Measurements from ENCODE around the gene SPARC.
A peak's percentile ranks its signal among the peaks of the same experiment; 100 is the strongest.

SPARC gene

GRCh38 chr5:151637676-151638075, 49.0 kb downstream of the SPARC start:
- H3K4me3 ChIP-seq, result no peak overlapping the region
- H3K27ac ChIP-seq, result peak overlapping the region in 9 of 21 experiments; percentile 11 to 72 (median 31)

DNA sequence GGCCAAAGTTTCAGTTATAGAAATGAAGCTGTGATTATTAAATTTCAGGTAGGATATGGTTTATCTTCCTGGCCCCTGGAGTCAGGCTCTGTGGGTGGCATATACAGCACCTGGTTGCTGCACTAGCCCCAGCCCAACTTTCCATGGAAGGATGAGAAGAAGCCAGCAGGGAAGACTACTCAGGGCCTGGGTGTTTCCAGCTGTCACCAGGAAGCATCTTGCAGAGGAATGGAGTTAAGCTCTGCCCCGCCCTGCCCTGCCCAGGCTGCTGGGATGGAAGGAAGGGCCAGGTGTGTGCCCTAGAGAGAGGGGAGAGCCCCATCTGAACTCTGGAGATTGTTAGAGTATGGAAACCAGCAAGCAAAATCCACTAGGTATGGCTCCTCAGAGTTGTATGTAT, 52.8 kb downstream of the SPARC start:
- no peak overlapping the region for H3K4me3 ChIP-seq
- H3K27ac ChIP-seq, result peak overlapping the region in 2 of 21 experiments; percentile 59 to 64

GRCh38 chr5:151632941-151633340, 53.8 kb downstream of the SPARC start:
- peak overlapping the region in 8 of 21 experiments; percentile 3 to 64 (median 38) for H3K27ac ChIP-seq
- peak overlapping the region in 1 of 7 experiments; percentile 18 for H3K4me3 ChIP-seq

- peak overlapping the region in 1 of 7 experiments; percentile 18 for H3K4me3 ChIP-seq
- peak overlapping the region in 8 of 21 experiments; percentile 3 to 64 (median 38) for H3K27ac ChIP-seq
Observed at GRCh38 chr5:151632524-151632923, 54.2 kb downstream of the SPARC start.

DNA sequence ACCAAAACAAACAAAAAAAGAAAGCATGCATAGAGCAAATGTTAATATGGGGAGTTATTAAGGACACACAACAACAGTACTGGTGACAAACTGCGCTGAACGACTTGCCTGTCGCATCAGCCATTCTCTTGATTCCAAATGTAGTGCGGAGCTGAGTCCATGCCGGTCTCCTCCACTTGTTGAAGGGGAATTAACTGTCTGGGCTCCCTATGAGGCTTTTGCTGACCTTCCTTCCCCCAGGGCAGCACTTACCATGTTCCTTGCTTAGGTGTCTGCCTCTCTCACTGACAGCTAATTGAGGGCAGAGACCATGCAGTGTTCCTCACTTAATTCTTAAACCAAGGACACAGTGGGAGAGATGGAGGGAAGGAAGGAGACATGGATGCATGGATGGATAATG, 54.8 kb downstream of the SPARC start:
- Histone ChIP-seq H3K4me3 (no peak overlapping the region), H3K27ac (peak overlapping the region in 1 of 21 experiments; percentile 63)

GRCh38 chr5:151630088-151630487, 56.6 kb downstream of the SPARC start:
- no peak overlapping the region for H3K4me3 ChIP-seq
- H3K27ac ChIP-seq, result no peak overlapping the region

DNA sequence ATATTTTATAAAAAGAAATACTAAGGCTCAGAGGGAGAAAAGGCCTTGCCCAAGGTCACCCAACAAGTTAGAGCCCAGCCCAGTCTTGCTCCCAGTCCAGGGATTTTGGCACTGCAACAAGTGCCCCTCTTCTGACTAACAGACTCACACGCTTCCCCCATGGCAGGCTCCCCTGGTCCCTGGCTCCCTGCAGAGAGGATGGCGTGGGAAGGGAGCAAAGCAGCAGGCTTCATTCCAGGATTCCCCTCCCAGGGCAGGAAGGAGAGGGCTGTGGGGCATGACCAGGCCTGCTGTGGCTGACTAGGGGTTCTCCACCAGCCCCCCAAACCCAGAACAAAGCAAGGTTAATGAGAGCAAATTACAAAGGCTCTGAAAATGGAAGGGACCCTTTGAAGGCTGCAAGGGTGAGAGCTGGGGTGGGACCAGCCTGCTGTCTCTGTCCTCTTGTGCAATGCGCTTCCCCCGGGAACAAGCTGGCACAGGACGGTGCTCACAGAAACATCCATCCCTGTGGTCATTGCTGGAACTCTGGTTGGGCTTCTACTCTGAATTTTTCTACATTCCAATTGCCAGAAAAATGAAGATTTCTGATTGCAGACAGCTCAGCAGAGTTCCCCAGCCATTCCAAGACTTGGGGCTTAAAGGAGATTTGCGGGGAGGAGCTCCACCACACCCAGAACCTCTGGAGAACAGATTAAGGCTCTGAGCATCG, 58.4 kb downstream of the SPARC start:
- peak overlapping the region in 16 of 21 experiments; percentile 14 to 76 (median 44) for H3K27ac ChIP-seq
- no peak overlapping the region for H3K4me3 ChIP-seq

- Histone ChIP-seq H3K27ac (peak overlapping the region in 13 of 21 experiments; percentile 14 to 76 (median 56)), H3K4me3 (no peak overlapping the region)
Observed at GRCh38 chr5:151627650-151628049, 59.1 kb downstream of the SPARC start.

GRCh38 chr5:151625285-151625684, 61.4 kb downstream of the SPARC start:
- Histone ChIP-seq H3K4me3 (no peak overlapping the region), H3K27ac (no peak overlapping the region)

GRCh38 chr5:151624476-151624875, 62.2 kb downstream of the SPARC start:
- Histone ChIP-seq H3K27ac (peak overlapping the region in 1 of 21 experiments; percentile 24), H3K4me3 (no peak overlapping the region)

DNA sequence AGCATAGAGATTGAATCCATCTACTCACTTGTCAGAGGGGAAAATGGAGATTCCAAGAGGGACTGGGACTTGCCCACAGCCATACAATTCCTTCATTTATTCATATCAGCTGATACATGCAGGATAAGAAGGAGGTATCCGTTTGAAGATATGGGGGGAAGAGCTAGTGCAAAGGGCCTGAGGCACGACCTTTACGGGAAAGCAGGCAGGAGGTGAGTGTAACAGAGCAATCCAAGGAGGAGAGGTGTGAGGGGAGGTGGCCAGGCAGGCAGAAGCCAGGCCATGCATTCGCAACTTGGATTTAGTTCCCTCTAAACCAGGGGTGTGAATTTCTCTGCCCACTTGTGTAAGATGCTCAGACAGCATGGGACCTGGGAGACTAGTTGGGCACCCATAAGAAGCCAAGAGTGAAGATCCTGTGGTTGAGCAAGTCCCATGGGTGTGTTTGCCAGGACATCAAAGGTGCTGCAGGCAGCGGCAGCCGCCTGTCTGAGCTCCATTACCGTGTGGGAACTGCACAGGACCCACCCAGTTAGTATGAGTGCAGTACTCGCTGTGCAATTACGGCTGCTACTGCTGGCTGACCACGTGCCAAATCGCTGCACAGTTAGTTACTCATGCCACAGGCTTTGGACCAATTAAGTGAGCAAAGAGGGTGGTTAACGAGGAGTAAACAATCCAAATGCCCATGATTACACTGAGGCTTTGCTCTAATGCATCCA, 64.2 kb downstream of the SPARC start:
- peak overlapping the region in 2 of 21 experiments; percentile 9 to 17 for H3K27ac ChIP-seq
- H3K4me3 ChIP-seq, result no peak overlapping the region

DNA sequence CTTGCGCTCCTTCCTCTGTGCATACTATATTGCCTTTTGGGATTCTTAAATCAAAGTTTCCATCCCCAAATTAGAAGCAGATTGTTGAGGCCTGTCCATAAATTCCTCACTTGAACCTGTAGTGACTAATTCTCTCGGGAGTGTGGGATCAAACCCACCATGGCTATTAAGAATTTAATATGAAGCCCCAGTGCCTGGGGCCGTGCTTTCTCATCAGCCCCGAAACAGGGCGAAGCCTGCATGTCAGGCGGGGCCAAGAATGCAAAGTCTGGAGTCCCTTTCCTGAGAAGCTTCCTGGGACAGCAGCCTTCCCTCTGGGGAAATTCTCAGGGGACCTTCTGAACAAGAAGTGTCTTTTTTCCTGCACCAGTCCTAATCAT, 66.3 kb downstream of the SPARC start:
- H3K27ac ChIP-seq, result peak overlapping the region in 14 of 21 experiments; percentile 36 to 88 (median 64)
- no peak overlapping the region for H3K4me3 ChIP-seq

GRCh38 chr5:151619812-151620460, 66.8 kb downstream of the SPARC start:
- Histone ChIP-seq H3K27ac (peak overlapping the region in 13 of 21 experiments; percentile 37 to 88 (median 65)), H3K4me3 (no peak overlapping the region)

- Histone ChIP-seq H3K4me3 (no peak overlapping the region), H3K27ac (peak overlapping the region in 12 of 21 experiments; percentile 6 to 88 (median 58))
Observed at GRCh38 chr5:151618907-151619306, 67.8 kb downstream of the SPARC start.

- Histone ChIP-seq H3K4me3 (no peak overlapping the region), H3K27ac (peak overlapping the region in 3 of 21 experiments; percentile 47 to 78 (median 70))
Observed at GRCh38 chr5:151617841-151618710, 68.6 kb downstream of the SPARC start.

- H3K27ac ChIP-seq, result peak overlapping the region in 5 of 21 experiments; percentile 28 to 78 (median 49)
Observed at GRCh38 chr5:151617383-151617840, 69.3 kb downstream of the SPARC start.

GRCh38 chr5:151615431-151615830, 71.3 kb downstream of the SPARC start:
- Histone ChIP-seq H3K27ac (peak overlapping the region in 13 of 21 experiments; percentile 5 to 78 (median 60)), H3K4me3 (no peak overlapping the region)

More at GRCh38 chr5:151617383-151617840, 69.3 kb downstream of the SPARC start:
- H3K4me3 ChIP-seq, result no peak overlapping the region

GRCh38 chr5:151614565-151614964, 72.2 kb downstream of the SPARC start:
- peak overlapping the region in 13 of 21 experiments; percentile 19 to 78 (median 54) for H3K27ac ChIP-seq

More at GRCh38 chr5:151614565-151614964, 72.2 kb downstream of the SPARC start:
- H3K4me3 ChIP-seq, result no peak overlapping the region

Data from skin epidermis (tissue), 12 donors.